GM19240 (cell line): ENCODE results near the gene FOXN3.

Source experiments
- DNase-seq: peaks from one replicate; pipeline ENCODE4 v3.0.0; 2011; ENCODE audit warnings: low spot score; ENCODE audit not compliant: insufficient read length

The FOXN3 gene

GRCh38 chr14:89409961-89410360, 7.1 kb downstream of the FOXN3 start:
- no peak for DNase-seq

DNA sequence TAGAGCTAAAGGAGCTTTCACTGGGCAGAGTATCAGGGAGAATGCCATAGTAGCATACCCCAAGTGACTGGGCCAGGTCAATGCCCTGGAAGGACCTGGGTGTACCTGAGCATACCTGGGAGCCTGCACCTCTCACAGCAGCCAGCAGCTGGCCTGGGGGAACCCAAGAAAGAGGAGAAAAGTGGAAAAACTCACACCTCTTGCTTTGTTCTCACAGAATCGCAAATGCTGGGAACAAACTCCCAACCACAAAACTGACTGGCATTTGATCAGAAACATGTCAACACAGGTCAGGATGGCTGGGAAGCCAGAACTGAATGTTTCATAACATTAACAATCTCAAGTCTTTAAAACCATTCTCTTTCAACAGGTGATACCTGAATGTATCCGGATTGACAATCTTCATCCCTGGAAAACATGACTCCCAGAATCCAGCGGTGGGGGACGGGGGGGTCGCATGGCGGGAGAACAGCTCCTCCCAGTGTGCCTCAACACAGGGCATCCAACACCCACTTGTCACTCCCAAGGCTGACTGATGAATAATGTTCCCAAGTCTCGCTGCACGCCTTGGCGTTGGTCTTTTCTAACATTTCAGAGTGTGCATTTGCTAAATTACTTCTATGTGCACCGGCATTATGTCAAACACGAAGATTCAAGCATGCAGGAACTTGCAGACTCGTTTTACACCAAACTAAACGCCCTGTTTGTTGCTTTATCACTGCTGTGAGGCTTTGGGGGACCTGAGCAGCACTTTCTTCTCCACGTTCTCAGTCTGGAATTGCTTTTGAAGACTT, 7.9 kb downstream of the FOXN3 start:
- DNase-seq, result no peak

DNA sequence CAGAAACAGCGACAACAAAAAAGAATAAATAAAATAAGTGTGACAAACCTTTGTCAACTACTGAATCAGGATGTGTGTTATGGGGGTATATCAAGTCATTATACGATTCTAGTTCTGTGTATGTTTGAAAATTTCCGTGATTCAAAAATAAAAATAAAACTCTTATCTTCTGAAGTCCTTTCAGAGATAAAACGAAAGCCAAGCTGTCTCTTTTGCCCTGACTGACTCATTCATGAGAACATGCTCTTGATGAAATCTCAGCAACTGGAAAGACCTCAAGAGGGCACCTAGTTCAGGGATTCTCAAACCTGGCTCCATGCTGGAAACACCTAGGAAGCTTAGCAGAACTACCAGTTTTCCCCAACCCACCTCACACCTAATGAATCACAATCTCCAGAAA, 9.2 kb downstream of the FOXN3 start:
- DNase-seq, result no peak

DNA sequence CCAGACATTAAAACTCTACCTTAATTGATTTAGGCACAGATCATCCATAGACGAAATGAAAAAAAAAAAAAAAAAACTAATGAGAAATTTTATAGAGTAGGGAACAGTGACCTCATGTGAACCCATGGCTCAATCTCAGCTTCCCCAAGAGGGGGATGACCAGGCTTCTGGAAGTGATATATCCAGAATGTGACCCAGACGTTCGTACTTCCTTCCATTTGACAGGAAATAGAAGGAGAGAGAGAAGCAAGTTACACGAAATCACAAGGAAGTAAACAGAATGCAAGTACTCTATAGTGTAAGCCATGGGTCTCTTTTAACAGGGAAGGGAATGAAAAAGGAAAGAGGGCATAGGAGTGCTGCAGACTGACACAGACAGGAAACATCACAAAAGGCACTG, 10.1 kb downstream of the FOXN3 start:
- no peak for DNase-seq

GRCh38 chr14:89406361-89406760, 10.7 kb downstream of the FOXN3 start:
- no peak for DNase-seq

DNA sequence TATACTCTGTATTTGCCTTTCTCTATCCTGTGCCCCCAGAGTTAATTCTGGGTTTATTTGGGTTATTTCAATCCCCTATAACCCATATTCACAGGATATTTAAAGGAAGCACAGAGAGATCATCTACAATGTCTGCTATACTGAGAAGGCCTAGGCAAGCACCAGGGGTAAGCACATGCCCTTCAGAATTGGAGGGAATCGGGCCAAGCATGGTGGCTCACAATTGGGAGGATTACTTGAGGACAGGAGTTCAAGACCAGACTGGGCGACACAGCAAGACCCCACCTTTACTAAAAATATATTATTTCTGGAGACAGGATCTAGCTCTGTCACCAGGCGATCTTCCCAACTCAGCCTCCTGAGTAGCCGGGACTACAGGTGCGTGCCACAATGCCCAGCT, 11.3 kb downstream of the FOXN3 start:
- no peak for DNase-seq

DNA sequence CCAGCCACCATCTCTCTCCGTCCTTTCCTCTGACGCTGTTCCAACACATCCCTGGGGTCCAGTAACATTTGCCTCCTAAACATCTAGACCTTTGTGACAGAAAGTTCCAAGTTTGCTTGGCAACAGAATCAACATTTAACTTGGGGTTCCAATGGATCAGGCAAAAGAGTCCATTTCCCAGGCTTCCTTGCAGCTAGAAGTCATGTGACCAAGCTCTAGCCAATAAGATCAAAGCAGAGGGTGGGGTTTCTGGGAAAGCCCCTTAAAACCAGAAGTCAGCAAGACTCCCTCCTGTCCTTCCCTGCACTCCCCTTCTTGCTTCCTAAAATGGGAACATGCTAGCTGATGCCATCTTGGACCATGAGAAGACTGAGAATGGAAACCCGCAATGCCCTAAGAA, 14.7 kb downstream of the FOXN3 start:
- no peak for DNase-seq

GRCh38 chr14:89401761-89402160, 15.3 kb downstream of the FOXN3 start:
- no peak for DNase-seq

GRCh38 chr14:89401241-89401640, 15.8 kb downstream of the FOXN3 start:
- no peak for DNase-seq

DNA sequence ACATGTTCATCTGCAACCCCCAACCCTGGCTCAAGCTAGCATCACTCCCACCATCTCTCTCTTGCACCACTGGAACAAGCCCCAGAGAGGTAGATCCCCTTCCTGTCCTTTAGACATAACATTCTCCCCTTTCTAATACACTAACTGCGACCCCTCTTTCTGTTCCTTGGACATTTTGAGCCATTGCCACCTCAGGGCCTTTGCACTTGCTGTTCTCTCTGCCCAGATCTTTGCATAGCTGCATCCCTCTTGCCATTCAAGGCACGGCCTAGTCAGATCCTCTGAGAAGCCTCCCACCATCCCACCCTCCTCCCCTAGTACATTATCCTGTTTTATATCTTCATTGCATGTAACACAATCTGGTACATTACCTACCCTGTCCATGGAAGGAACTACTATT, 16.5 kb downstream of the FOXN3 start:
- DNase-seq, result no peak

GRCh38 chr14:89399594-89400068, 17.4 kb downstream of the FOXN3 start:
- DNase-seq, result no peak

GRCh38 chr14:89399157-89399556, 17.9 kb downstream of the FOXN3 start:
- no peak for DNase-seq

- no peak for DNase-seq
Observed at GRCh38 chr14:89397569-89398230, 19.3 kb downstream of the FOXN3 start.

GRCh38 chr14:89394972-89395371, 22.1 kb downstream of the FOXN3 start:
- DNase-seq, result no peak

DNA sequence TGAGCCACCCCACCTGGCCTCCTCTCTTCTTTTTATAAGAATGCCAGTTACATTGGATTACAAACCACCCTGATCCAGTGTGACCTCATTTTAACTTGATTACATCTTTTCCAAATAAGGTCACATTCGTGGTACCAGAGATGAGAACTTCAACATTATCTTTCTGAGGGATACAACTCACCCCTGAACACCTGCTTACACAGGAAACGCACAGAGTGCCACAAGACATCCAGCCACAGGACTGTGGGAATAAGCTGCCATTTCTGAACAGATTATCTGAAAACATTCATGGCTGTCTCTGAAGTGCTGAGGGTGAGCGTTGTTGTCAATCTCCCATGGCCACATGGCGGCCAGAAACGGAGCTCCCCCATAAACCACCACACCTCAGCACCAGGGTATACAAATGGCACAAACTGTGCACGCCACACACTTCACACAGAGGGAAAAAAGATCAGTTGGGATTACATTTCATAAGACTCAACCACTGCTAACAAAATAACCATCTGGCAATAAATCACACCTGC, 23.7 kb downstream of the FOXN3 start:
- DNase-seq, result no peak

- DNase-seq, result no peak
Observed at GRCh38 chr14:89392181-89392580, 24.9 kb downstream of the FOXN3 start.

DNA sequence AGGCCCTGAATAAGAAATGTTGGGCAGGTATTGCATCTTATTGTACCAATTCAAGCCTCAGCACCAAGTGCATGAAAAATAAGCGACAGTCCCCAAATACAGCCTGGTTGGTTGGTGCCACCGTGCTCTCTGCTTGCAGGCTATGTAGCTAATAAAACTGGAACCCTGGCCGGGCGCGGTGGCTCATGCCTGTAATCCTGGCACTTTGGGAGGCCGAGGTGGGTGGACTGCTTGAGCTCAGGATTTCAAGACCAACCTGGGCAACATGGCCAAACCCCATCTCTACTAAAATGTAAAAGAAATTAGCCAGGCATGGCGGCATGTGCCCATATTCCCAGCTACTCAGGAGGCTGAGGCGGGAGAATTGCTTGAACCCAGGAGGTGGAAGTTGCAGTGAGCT, 25.5 kb downstream of the FOXN3 start:
- DNase-seq, result no peak

DNA sequence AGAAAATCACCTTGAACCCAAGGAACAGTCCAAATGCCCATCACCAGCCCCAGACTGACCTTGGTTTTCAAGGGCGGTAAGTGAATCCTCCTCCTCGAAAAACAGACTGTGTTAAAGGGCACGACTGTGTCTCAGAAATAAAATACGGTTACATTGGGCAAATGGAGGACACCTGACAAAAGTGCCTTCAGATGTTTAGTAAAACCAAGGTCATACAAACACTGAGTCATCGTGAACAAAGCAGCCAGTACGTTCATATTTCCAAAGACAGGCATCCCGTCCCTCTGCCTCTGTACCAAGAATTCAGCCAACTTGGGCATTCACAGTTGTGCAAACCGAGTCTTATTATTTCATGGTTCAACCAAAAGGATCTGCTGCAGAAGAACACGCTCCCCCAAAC, 25.9 kb downstream of the FOXN3 start:
- DNase-seq, result no peak

DNA sequence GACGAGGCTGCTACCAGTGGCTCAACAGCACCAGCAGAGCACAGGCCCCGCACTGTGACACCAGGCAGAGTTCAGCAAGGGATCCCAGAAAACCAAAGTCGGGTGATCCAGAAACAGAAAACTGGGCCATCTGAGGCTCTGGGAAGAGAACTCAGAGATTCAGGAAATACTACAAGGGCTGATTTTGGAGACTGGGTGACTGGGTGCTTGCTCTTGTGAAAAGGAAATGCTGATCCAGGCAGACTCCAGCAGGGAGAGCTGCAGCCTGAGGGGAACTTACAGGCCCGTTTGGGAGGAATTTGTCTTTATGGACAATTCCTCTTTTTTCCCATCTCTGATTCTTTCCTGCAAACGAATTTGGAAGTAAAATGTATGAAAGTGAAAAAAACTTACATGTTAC, 28.2 kb downstream of the FOXN3 start:
- DNase-seq, result no peak

DNA sequence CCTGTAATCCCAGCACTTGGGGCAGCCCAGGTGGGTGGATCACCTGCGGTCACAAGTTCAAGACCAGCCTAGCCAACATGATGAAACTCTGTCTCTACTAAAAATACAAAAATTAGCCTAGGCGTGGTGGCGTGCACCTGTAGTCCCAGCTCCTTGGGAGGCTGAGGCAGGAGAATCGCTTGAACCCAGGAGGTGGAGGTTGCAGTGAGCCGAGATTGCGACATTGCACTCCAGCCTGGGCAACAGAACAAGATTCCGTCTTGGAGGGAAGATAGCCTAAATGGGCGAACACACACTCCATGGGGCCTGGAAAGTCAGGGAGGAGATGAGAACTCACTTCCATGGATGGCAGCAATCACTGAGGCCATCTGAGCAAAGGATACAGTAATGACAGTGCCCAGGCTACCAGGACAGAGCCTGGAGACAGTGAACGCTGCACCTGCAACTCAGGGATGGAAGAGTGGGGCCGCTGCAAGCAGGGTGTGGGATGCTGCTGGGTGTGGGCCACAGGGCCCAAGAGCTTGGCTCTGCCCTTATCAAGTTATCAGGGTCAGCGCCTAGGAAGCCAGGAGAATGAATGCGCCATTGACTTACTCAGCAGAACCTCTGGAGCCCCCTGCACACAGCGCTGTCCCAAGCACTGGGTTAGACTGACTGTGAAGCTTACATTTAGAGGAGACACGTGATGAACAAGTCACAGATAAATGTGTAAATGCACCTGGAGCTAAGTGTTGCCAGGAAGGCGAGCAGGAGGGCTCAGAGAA, 28.9 kb downstream of the FOXN3 start:
- no peak for DNase-seq

GRCh38 chr14:89386212-89386886, 30.7 kb downstream of the FOXN3 start:
- no peak for DNase-seq
